Right ventricle myocardium inferior (tissue), 1 donor: ENCODE results near the gene ZBTB14. TPM values are rescaled to one million over a fixed set of nuclear protein-coding genes. Genes with fewer than 3 reads are reported as not detected.

Source experiments
- total RNA-seq: library from RNA; stranded (reverse); fragmentation: NEBNext Ultra II Directional; extraction: Animal tissue kit (Norgen Biotek cat#: 25700); gene quantifications from one replicate; pipeline ENCODE4 v1.2.1, GENCODE V29; 2021
- donor health status: DM: no; HTN: yes; CAD: no; lungs with severe emphysema.

The ZBTB14 gene
- total RNA-seq, 1 donor from 2014 or later = 8.5 TPM

Other genes starting within 250 kb of the ZBTB14 start
- gene AKAIN1, start 98.5 kb downstream of the ZBTB14 start, total RNA-seq = not detected
- 10.5 TPM for gene EPB41L3, start 248.3 kb upstream of the ZBTB14 start, total RNA-seq